Glutamatergic neuron (in vitro differentiated cells): Measurements from ENCODE around the gene CNTNAP2. TPM values are rescaled to one million over a fixed set of nuclear protein-coding genes. Genes with fewer than 3 reads are reported as not detected.

Experiments used
- DNase-seq: peaks from one replicate; pipeline ENCODE4 v3.0.0; 2022
- H3K27ac Mint-ChIP-seq: one replicate; pipeline ENCODE4 v1.8.0; 2020; ENCODE audit warnings: mild to moderate bottlenecking, mixed read lengths, inconsistent platforms; ENCODE audit not compliant: unreplicated experiment
- H3K27me3 Mint-ChIP-seq: one replicate; pipeline ENCODE4 v1.8.0; 2020; ENCODE audit warnings: mild to moderate bottlenecking, moderate library complexity, mixed read lengths, inconsistent platforms; ENCODE audit not compliant: unreplicated experiment
- H3K36me3 Mint-ChIP-seq: one replicate; pipeline ENCODE4 v1.8.0; 2020; ENCODE audit warnings: mild to moderate bottlenecking, mixed read lengths, inconsistent platforms; ENCODE audit not compliant: unreplicated experiment
- H3K4me1 Mint-ChIP-seq: one replicate; pipeline ENCODE4 v1.8.0; 2020; ENCODE audit warnings: mild to moderate bottlenecking, low read depth, mixed read lengths, inconsistent platforms; ENCODE audit not compliant: unreplicated experiment
- H3K4me3 Mint-ChIP-seq: one replicate; pipeline ENCODE4 v1.8.0; 2020; ENCODE audit warnings: mild to moderate bottlenecking, mixed read lengths, inconsistent platforms; ENCODE audit not compliant: unreplicated experiment
- H3K9me3 Mint-ChIP-seq: one replicate; pipeline ENCODE4 v1.8.0; 2020; ENCODE audit warnings: mild to moderate bottlenecking, moderate library complexity, mixed read lengths, inconsistent platforms; ENCODE audit not compliant: unreplicated experiment
- CTCF ChIP-seq: fragments of 200-600 bp; sonication (generic); IDR thresholded peaks from one replicate; pipeline ENCODE4 v1.5.0; 2021; ENCODE audit not compliant: partially characterized antibody, unreplicated experiment
- total RNA-seq: library from RNA; stranded (reverse); fragmentation: NEBNext Ultra II Directional; extraction: Animal tissue kit (Norgen Biotek cat#: 25700); gene quantifications from one replicate; pipeline ENCODE4 v1.2.1, GENCODE V29; 2021; ENCODE audit not compliant: unreplicated experiment

Gene CNTNAP2
- total RNA-seq, 1 donor from 2014 or later: 25.8 TPM

DNA sequence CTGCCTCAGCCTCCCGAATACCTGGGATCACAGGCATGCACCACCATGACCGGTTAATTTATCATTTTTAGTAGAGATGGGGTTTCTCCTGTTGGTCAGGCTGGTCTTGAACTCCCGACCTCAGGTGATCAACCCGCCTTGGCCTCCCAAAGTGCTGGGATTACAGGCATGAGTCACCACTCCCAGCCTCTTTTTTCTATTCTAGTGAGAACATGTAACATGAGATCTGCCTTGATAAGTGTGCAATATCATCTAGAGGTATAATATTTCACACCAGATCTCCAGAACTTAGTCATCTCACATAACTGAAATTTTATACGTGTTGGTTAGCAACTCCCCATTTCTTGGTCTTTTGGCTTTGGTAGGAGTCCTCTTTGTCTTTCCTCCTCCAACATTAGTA is 656.9 kb downstream of the CNTNAP2 start:
- H3K36me3 Mint-ChIP-seq: no peaks in the 10 kb centered on the region
- no peak for TF ChIP-seq CTCF
- H3K27ac Mint-ChIP-seq: no peak overlapping the region
- no peak for DNase-seq
- no peak overlapping the region for H3K4me3 Mint-ChIP-seq
- H3K27me3 Mint-ChIP-seq: no peaks in the 10 kb centered on the region
- H3K4me1 Mint-ChIP-seq: no peaks in the 10 kb centered on the region
- H3K9me3 Mint-ChIP-seq: no peaks in the 10 kb centered on the region

DNA sequence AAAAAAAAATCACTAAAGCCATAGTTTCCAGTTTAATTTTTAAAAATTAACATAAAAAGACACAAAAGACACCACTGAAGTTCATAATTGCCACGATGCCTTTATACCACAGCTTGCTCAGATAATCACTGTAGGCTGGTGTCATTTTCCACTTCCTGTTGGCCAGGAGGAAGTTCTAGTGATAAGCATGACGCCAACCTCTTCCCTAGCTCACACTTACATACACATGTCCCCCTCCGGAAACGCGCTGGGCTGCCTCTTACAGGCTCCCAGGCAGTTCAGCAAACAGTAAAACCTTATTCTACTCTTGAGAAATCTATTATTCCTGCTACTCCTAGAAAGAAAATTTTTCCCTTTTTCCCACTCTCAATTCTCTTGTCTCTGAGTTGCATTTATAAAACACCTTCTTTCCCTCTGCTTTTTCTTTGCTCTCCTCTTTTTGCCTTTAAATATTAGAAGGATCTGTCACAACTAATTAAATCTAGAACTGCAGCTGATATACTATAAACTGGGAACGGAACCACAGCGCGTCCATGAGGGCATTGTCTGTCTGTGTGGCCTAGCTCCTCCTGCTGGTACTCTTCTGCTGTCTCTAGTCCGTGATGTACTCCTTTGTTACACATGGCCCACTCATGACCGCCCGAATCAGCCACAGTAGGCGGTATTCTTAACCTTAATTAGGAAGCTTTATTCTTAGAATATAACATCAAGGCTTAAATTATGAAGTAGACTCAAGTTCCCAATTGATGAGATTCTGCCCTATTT is 664.9 kb downstream of the CNTNAP2 start:
- Mint-ChIP-seq H3K36me3 (no peaks in the 10 kb centered on the region), H3K4me3 (no peak overlapping the region), H3K27me3 (peaks cover 3% of the 10 kb centered on the region), H3K9me3 (no peaks in the 10 kb centered on the region), H3K4me1 (no peaks in the 10 kb centered on the region), H3K27ac (no peak overlapping the region)
- no peak for TF ChIP-seq CTCF
- DNase-seq: no peak

DNA sequence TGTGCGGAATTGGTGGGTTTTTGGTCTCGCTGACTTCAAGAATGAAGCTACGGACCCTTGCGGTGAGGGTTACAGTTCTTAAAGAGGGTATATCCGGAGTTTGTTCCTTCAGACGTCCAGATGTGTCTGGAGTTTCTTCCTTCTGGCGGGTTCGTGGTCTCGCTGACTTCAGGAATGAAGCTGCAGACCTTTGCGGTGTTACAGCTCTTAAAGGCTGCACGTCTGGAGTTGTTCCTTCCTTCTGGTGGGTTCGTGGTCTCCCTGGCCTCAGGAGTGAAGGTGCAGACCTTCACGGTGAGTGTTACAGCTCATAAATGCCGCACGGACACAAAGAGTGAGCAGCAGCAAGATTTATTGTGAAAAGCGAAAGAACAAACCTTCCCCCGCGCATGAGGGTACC is 670.7 kb downstream of the CNTNAP2 start:
- H3K9me3 Mint-ChIP-seq: peaks cover 2% of the 10 kb centered on the region
- no peaks in the 10 kb centered on the region for H3K27me3 Mint-ChIP-seq
- no peak overlapping the region for H3K27ac Mint-ChIP-seq
- no peak overlapping the region for H3K4me3 Mint-ChIP-seq
- no peaks in the 10 kb centered on the region for H3K4me1 Mint-ChIP-seq
- no peaks in the 10 kb centered on the region for H3K36me3 Mint-ChIP-seq
- TF ChIP-seq CTCF: no peak
- no peak for DNase-seq

GRCh38 chr7:146788008-146788407 is 671.4 kb downstream of the CNTNAP2 start:
- Mint-ChIP-seq H3K36me3 (no peaks in the 10 kb centered on the region), H3K27me3 (no peaks in the 10 kb centered on the region), H3K4me3 (no peak overlapping the region), H3K9me3 (peaks cover 2% of the 10 kb centered on the region), H3K27ac (no peak overlapping the region), H3K4me1 (no peaks in the 10 kb centered on the region)
- no peak for TF ChIP-seq CTCF
- DNase-seq: no peak

- no peaks in the 10 kb centered on the region for H3K4me1 Mint-ChIP-seq
- no peaks in the 10 kb centered on the region for H3K36me3 Mint-ChIP-seq
- no peak overlapping the region for H3K27ac Mint-ChIP-seq
- H3K27me3 Mint-ChIP-seq: no peaks in the 10 kb centered on the region
- no peak for DNase-seq
- TF ChIP-seq CTCF: no peak
- H3K4me3 Mint-ChIP-seq: no peak overlapping the region
- H3K9me3 Mint-ChIP-seq: peaks cover 2% of the 10 kb centered on the region
Measured at GRCh38 chr7:146791344-146792285, 675.0 kb downstream of the CNTNAP2 start.
